Inflammatory macrophage treated with lipopolysaccharide for 4 hours (primary cell): Measurements from ENCODE around the gene IARS1.

Source experiments
- DNase-seq: peaks from one replicate; pipeline ENCODE4 v3.0.0-alpha.2; 2020

Gene IARS1

DNA sequence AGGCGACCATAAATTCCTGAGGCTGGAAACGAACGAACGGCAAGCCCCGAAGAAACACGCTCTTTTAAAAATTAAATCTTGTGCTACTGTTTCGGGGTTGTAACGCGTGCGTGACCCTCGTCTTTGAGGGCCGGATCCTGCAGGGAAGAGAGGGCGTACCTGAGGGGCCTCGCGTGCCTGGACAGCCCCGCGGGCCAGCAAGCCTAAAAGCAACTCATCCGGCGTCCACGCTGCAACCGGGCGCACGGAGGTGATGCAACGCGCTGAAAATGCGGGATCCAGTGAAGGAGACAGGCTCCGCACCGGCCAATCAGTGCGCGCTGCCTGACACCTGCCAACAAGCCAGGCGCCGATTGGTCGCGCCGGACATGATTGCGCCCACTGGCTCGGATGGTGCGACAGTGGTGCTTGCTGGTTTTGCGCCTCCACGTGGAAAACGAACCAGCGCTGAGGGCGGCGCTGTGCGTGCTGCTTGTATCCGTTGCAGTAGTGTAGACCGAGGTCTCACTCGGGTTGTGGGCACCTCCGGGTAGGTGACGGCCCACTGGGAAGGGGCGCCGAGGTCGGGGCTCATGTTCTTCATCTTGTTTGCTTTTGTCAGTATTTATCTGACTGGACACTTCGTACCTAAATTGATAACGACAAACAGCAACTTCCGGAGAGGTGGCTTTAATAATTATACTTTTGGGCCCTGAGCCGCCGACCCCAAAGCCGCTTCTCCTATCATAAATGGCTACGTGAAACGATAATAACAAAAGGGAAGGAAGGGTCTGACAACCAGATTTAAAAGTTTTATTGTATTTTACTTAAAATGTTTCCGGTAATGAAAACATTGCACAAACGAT lies at the start of gene IARS1:
Gene IARS1 (minus strand): TSS at position 246 of the 845 bp plus-strand sequence. CDS start 4,278 bp downstream, outside the sequence.
- peak; percentile 98 for DNase-seq

DNA sequence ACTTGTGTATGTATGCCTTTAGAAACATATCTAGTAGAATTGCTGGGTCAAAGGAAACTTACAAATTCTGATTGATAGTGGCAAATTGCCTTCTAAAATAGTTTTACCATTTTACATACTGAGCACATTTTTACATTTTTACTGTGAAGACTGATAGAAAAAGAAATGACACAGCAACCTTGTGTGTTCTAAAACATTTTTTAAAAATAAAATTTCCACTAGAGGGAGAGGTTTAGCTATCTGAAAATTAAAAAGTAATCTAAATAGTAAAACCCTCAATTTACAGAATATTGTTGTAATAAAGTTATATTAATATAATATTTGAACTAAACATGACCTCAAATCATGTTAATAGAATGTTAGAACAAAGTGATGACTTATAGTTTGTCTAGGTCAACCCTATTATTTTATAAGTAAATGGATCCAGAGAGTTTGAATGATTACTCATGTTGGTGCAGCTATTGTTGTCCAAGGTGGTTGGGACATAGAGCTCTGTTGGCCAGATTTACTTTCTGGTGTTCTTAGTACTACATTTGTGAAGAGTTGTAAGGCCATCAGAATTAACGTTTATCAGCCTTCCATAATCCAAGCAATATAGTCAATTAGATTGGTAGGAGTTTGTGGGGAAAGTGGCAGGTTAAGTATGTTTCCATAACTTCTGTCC lies 49.5 kb upstream of the IARS1 start:
- DNase-seq: no peak

DNA sequence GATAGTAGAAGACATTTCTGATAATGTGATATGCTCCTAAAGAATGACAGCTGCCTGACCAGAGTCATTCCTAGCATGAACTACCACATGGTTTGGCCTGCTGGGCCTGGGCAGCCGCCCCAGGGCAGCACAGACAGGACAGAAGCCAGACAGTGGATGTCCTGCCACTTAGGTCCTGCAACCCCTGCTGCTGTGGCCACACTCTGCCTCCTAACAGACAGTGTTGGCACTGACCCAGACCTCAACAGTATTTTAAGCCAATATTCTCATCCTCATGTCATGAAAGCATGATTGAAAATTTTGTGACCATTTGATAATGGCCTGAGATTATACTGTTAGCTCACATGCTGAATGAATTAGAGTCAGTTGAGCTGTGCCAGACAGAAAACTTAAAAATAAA lies 48.1 kb upstream of the IARS1 start:
- DNase-seq: no peak

DNA sequence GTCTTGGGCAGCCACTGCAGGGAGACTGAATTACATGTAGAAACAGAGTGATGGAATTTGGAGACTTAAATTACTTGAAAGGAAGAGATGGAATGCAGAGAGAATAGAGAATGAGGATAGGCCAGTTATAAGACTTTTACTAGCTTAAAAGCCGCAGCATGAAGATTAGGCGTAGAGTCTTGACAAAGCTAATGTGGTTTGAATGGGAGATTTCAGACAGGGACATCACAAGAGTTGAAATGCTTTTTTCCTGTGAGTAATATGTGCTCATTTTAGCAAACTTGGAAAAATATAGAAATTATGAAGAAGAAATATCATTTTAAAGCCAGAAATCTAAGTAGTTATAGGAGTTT lies 39.8 kb upstream of the IARS1 start:
- DNase-seq: no peak

DNA sequence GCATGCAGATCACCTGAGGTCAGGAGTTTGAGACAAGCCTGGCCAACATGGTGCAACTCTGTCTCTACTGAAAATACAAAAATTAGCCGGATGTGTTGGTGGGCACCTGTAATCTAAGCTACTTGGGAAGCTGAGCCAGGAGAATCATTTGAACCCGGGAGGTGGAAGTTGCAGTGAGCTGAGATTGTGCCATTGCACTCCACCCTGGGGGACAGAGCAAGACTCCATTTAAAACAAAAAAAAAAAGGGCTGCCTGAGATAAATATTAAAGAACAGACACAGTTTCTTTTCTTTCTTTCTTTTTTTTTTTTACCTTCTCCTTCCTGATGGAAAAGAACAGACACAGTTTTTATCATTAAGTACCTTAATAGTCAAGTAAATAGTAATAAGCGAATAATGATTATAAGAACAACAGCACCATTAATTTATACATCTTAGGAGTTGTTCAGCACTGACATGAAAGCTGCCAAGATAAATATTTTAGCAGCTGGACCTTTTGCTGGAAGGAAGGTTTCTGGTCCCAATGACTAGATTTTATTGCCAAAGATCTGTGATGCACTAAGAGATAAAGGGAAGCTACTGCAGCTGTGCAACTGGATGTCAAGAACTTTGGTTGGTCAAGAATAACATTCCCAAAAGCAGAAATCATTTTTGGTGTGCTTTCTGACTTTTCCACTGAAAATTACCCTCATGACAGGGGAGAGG lies 39.2 kb upstream of the IARS1 start:
- DNase-seq: no peak

DNA sequence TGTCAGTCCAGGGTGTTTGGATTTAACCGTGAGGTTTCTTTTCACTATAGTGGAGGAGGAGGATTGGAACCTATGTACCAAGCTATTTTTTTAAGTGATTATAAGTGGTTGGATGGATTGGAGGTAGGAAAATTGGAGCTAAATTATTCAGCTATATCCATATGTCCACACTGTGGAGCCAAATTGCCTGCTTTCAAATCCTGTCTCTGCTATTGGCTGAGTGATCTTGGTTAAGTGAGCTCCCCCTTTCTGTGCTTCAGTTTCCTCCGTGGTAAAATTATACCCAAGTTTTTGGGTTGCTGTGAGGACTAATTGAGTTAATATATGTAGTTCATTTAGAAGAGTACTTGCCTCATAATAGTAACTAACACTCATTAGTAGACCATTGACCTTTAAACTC lies 34.7 kb upstream of the IARS1 start:
- peak; percentile 28 for DNase-seq

DNA sequence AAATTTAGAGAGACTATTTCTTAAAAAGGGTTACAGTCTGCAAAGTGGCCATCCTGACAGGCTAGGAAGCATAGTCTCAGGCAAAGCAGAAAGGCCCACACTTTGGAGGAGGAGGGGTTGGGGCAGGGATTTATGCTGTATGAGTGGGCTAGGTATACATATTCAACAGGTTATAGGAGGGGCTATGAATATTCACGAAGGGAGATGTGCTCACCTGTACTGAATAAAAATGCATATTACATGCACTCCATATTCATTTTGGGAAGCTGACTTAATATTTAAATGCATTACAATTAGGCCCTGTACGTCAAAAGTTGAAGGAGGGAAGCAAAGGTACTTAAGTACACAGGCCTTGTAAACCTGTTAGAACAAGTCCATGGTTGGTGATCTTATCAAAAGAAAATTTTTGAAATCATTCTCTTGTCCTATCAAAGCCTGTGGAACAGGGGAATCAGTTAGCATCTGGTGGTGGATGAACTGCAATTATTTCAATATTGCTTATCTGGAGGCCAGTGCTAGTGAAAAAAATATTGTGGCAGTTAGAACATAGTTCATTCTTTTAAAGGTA lies 33.9 kb upstream of the IARS1 start:
- no peak for DNase-seq

DNA sequence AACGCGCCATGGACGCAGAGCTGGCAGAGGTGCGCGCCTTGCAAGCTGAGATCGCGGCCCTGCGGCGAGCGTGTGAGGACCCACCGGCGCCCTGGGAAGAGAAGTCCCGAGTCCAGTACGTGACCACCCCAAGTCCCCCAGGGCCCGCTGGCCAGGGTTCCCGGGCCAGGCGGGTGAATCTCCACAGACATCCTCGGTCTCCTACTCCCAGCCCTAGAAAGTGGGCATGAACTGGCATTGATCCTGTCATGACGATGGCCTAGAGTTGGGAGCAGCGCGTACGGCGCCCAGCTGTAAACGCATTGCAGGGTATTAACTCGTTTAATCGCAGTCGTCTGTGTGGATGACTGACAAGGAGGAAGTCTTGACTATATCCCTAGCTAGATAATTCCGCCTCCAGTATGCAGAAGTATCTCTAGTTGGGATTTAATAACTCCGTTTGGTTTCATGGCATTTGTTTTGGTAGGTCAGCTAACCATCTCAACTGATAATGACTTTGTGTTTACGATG lies 32.5 kb upstream of the IARS1 start:
- peak; percentile 53 for DNase-seq

DNA sequence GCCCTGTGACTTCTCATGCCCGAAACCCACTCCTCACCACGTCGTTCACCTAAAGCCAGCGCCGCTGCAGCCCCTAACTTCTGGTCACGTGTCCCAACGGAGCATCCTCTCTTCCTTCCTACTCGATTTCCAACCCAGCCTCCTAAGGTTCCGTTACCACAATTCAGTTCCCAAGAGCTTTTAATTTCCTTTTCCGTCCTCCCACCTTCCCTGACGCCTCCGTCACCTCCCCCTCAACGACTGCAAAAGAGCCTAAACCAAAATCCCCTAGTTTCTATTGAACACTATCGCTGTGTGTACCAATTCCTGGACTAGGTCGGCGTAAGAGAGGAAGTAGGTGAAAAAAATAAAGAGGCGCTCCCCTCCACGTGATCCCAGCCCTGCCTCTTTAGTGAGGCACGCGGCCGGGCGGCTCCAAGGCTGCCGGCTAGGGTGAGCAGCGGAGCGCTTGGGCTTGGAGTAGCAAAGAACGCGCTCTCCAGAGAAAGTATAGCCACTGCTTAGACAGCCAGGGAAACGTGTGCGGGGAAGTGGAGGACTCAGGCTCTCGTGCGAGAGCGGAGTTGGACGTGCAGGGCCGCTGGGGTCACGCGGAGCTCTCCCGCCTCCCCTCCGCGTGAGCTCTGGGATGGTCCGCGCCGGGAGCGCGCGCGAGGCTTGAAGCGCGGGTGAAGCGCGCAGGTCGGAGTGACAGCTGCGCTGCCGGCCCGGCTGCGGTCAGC lies 31.9 kb upstream of the IARS1 start, which contains the start of the genes CENPP and NOL8:
Gene CENPP (plus strand): TSS at position 685 of the 722 bp plus-strand sequence.
Gene NOL8 (minus strand): TSS at position 82 of the 722 bp plus-strand sequence. CDS start 1,189 bp downstream, outside the sequence.
- DNase-seq: peak; percentile 93

DNA sequence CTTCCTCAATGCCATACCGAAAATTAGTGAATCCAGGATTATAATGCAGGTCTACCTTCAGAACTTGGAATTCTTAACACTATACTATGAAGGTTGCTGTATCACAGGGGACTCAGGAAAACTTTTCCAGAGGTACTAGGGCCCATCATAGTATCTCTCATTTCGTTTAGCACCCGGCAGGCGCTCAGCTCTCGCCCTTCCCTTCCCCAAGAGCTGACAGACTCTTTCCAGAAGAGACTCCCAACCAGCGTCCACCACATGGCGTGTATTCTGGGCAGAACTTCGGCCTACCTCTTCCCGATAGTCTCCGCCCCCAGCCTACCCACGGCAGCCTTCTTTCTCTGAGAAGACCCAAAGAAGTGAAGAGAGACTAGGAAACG lies 31.4 kb upstream of the IARS1 start:
- DNase-seq: no peak

DNA sequence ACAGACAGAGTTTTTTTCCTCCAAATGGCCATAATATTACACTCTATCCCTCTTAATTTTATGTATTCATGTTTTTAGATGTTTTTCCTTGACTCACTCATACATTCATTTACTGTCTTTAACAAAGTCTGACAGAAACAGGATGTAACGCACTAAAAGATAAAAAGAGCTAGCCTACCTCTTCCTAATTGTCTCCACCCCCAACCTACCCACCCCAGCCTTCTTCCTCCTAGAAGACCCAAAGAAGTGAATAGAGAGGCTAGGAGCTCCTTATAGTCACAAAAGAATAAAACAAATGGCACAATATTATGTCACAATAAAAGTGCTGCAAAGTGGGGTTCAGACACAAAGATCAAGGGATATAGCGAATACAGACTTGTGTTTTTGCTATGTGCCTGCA lies 30.9 kb upstream of the IARS1 start:
- DNase-seq: no peak

DNA sequence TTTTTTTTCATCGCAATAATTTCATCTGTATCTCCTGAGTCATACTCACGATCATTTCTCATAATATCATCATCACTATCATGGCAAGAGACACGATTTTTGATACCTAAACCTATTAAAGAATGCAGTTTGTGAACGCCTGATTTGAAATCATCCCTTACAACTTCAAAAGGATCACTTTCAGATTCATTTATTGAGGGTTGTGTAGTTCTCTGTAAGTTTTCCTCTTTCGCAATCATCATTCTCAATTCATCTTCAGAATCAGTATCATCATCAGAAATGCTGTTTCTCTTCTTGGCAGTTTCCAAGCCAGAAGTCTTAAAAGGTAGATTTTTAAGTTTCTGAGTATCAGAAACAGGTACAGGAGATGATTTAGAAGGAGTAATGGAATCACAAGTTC lies 22.0 kb upstream of the IARS1 start:
- peak; percentile 71 for DNase-seq

DNA sequence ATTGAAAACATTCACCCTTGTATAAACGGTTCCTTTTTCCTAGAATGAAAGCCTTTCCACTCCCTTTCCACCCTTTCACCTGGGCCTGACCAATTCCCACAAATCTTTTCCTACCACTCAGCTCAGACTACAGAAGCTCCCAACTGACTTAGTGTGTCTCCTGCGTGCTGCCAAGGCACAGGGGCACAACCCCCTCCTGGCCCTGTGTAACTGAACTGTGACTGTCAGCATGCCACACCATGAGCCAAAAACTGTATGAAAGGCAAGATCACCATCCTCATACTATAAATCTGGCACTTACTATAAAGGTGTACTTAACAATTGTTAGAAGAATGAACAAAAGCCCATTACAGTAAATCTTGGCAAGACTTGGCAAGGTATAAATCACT lies 20.1 kb upstream of the IARS1 start:
- no peak for DNase-seq

DNA sequence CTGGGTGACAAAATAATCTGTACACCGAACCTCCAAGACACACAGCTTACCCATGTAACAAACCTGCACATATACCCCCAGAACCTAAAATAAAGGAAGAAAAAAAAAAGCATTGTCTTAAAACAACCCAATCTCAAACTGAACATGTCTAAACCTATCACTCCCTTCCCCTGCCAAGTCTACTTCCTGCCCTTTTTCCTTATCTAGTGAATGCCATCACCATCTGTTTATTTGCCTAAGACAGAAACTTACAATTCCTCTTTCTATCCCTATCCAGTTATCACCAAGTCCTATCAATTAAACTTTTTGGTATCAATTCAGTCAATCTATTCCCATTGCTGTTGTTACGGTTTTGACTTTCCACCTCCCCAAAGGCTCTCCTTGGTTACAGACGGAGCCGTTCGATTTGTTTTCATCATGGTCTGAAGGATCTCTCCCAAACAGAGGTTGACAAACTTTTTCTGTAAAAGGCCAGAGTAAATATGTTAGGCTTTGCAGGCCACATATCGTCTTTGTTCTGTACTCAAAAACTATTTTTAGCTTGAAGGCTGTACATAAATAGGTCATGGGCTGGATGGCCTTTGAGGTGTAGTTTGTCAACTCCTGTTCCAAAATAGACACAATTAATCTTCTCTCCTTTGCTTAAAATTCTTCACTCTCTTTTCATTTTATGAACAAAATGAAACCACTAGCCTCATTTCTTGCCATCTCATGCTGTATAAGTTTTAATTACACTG lies 19.6 kb upstream of the IARS1 start:
- DNase-seq: no peak

DNA sequence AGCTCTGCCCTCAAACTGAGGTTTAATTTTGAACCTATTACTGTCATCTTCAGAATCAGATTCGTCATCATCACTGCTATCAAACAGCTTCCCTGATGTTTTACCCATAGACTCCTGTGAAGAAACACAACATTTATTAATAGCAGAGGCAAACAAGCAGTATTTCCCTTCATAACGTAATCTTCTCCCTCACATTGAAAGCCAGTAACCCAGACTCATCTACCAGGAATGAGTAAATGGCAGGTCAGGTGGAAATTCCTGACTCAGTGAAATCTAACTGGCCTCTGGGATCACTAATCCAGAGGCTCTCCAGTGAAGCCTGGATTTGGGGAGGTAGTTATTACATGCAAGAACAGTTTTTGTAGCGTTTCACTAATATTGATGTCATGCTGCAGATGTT lies 17.1 kb upstream of the IARS1 start:
- DNase-seq: no peak

DNA sequence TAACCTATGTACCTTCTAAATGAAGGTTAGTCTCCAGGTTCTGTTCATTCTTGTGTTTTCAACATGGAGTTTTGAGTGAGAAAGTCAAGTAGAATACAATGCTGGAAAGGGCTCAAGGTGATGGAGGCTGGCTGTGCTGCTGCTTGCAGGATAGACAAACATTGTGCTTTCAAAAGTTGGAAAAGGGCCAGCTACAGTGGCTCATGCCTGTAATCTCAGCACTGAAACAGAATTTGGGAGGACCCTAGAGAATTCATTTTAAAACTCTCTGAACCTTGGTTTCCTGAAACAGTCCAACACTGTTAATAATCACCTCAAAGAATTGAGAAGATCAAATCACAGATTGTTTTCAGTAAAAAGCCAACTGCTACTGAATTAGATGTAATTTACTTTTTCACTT lies 15.4 kb upstream of the IARS1 start:
- DNase-seq: no peak

DNA sequence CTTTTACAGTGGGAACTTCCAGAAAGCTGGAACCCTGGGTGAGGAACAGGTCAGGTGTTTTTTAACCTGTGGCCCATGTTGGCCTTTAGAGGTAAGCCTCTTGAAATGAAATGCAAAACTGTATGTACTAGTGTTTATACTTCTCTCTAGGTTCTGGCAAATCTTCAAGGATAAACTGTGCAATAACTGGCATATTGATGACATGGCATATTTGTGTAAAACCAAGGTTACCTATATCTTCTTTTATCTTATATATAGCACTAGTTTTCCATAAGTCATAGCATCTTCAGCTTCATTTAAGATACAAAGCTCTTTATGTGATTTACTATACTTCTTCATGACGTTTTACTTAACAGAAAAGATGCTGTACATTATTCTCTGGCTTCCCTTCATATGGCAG lies 7.4 kb upstream of the IARS1 start:
- DNase-seq: no peak

DNA sequence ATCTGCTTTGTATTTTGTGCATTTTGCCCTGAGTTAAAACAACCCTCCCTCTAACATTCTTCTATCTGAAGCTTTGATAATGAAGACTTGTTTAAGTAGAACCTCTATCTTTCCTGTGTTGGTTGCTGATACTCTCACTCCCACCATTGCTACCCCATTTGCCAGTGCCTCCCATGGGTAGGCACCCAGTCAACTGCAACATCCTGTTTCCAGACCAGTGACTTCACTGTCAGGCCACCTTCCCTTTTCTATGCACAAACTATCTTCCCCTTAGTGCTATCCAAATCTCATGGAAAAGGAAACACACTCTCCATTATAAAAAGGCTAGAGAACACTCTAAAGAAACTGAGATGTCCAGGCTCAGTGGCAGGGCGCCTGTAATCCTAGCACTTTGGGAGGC lies 5.6 kb upstream of the IARS1 start:
- DNase-seq: peak; percentile 55

DNA sequence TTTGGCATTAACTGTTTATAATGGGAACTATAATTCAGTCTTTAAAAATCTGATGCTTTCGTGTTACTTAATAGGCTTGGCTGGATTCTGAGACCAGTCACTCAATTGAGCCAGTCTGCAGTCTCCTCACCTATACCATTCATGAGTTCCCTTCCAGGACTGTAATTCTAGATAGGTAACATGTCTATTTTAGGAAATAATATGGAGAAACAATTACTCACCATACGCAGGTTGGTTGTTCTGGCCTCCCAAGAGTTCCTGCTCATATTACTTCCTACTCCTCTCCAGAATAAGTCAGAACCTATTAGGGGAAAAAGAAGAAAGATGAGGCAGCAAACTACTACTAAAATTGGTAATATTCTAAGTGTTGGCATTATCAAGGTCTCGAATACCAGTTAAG lies 4.5 kb upstream of the IARS1 start:
- DNase-seq: no peak

DNA sequence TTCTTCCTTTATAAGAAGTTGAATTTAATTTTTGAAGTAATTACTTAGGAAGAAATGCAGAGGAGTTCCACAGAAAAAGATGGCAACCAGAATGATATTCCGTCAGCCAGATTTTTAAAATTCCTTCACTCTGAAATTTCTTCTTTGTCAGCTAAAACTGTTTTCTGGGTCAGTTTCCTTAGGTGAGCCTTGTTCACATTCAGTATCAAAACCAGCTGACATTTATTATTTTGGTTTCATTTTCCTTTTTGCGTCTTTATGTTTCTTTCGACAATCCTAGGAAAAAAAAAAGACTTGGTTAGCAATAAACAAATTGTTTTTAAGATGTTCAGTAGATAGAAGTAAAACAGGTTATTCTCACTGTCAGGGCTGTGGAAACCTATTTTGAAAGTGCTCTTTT lies 4.1 kb upstream of the IARS1 start:
- DNase-seq: peak; percentile 13

DNA sequence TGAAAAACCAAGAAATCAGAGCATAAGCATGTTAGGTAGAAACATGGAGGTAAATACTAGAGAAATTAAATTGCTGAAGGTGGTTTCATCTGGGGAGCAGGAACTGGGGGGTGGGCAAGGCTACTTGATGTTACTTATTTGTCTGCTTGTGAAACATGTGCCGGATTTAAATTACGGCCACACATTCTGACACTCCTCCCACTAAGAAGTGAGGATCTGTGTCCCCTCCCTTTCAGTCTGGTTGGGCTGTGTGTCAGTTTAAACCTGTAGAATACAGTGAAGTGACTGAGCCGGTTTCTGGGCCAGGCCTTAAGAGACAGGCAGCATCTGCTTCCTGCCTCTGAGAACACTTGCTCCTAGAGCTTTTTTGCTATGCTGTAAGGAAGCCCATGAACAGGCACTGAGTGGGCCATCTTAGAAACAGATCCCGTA lies 2.3 kb upstream of the IARS1 start:
- no peak for DNase-seq
